NCI-H460 (cell line): Measurements from ENCODE around the gene KLRG1. TPM values are rescaled to one million over a fixed set of nuclear protein-coding genes. Genes with fewer than 3 reads are reported as not detected.
A peak's percentile ranks its signal among the peaks of the same experiment; 100 is the strongest.

ENCODE experiments used
- DNase-seq: peaks from one replicate; pipeline ENCODE4 v3.0.0-alpha.2; 2016; ENCODE audit warnings: low read depth; ENCODE audit errors: extremely low read depth
- total RNA-seq: library from RNA; depleted of rRNA; stranded (reverse); fragments of >200 nt; shearing (Covaris generic); gene quantifications from 2 replicates; pipeline ENCODE4 v1.2.3, GENCODE V29; 2014; rRNA removed

Gene KLRG1
- total RNA-seq, 1 experiment from 2014 or later, result 0.67 TPM

DNA sequence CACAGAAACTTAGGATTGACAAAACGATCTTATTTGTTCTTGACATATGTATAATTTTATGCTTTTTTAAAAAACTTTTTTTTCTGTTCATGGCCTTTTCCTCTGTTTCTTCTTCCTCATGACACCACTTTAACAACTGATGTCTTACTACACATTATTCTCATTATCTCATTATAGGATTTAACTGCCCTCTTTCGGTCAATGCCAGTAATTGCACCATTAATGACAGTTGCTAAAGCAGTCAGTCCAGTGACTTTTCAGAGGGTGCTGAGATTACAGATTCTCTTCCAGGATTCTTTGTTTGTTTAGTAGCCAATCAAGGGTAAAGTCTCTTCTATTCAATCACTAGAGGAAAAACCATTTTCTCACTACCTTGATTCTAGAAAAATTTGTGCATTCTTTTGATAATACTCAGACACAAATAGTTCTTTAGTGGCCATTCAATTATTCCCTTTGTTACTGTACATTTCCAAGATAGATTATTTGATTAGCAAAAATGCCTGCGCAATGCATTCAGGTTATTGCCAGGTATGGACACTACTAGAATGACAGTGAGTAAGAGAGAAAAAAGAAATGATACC is 50.1 kb downstream of the KLRG1 start:
- peak; percentile 43 for DNase-seq

DNA sequence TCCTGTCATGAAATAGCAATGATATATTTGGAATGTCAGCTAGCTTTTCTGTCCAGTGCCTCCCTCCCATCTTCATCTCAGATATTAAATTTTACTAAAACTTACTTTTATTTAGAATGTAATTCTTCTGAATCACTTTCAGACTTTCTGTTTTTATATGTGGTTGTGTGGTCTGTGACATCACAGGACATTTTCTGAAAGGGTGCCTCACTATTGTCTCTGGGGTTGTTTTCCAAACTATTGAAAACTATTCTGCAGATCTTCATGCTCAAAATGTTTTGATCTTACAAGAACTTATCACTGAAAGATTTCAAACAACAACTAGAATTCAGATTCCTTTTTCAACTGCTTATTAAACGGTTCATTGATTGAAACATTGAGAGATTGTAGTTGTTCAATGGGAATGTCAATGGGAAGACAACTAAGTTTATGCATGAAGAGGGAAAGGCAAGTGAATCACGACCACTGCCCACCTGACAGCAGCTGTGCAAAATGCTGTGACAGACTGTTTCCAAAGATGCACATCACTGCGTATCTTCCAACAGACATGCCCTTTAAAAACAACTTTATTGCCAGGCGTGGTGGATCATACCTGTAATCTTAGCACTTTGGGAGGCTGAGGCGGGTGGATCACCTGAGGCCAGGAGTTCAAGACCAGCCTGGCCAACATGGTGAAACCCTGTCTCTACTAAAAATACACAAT is 51.3 kb downstream of the KLRG1 start:
- DNase-seq, result no peak

DNA sequence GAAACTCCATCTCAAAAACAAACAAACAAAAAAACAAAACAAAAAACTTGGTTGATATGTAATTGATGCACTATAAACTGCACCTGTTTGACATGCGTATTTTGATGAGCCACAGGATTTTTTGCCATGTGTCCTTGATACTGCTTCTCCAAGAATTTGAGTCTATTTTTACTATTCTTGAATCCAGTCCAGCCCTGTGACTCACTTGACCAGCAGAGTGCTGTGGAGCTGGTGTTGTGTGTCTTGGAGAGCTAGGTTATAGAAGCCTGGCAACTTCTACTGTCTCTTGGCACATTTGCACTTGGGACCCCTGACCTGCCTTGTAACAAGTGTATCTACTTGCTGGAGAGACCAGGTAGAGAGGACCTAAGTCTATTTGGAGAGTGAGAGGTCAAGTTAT is 52.0 kb downstream of the KLRG1 start:
- DNase-seq, result no peak

DNA sequence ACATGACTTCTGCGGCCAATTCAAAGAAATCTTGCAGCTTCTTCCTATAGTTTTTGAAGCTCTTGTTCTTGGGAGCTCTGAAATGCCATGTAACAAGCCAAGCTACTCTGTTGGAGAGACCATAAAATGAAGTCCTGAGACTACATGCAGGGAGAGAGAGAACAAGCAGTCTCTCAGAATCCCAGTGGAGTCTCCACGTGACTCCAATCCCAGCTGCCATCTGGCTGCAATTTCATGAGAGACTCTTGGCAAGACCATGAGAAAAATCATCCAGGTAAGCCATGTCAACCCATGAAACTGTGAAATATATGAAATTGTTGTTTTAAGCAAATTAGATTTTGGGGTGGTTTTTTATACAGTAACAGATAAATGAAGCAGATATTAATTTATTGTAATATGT is 54.4 kb downstream of the KLRG1 start:
- no peak for DNase-seq

DNA sequence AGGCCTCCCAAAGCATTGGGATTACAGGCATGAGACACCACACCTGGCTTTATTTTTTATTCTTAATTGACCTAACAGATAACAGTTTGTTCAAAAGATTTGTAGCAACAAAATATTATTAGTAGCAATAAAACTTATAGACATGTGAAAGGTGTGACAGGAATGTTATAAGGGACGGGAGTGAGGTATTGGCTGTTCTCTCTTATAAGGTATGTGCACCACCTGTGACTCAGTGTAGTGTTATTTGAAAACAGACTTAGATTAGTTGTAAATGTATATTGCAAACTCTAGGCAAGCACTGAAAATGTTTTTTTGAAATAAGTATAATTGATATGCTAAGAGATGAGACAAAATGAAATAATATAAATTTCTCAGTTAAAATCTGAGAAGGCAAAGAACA is 57.8 kb downstream of the KLRG1 start:
- DNase-seq, result no peak

DNA sequence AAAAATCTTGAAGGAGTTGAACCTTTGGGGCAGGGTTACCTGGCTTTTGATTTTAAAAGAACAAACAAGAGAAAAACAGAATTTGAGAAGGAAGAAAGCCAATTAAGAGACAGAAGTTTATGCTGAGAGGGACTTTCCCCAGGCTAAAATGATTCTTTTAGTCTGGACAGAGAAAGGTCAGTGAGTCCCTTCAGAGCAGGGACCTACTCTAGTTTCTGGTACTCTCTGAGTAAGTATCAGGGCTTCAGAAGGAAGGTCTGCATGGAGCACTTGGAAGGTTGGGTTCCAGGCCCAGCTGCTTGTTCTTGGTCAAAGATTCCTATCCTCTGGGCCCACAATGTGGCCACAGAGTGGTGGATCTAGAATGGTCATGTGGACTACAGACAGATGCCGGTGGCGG is 59.6 kb downstream of the KLRG1 start:
- DNase-seq, result no peak

DNA sequence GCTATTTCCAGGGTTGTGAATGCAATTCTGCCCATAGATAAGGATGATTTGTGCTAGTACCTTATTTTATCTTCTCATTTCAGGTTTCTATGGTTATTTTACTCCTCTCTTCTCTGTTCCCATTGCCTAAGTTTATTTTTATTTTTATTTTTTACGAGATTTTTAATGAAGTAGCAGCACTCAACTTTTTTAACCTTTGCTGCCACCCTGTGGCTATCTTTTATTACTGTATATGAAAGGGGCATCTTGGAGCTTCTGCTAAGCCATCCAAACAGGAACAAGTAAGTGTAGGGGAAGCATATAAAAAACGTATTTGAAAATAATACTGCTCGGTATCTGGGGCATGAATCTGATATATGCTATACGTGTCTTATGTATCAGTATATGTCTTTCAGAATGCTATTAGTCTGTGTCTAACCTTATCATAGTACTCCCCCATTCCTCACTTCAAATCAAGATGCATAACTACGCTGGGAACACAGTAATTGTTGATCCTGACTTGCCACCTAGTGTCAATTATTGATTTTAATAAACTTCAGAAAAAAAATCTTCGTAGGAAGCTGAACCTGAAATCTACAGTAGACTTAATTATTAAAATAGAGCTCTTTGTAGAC is 60.3 kb downstream of the KLRG1 start:
- DNase-seq, result peak; percentile 38

DNA sequence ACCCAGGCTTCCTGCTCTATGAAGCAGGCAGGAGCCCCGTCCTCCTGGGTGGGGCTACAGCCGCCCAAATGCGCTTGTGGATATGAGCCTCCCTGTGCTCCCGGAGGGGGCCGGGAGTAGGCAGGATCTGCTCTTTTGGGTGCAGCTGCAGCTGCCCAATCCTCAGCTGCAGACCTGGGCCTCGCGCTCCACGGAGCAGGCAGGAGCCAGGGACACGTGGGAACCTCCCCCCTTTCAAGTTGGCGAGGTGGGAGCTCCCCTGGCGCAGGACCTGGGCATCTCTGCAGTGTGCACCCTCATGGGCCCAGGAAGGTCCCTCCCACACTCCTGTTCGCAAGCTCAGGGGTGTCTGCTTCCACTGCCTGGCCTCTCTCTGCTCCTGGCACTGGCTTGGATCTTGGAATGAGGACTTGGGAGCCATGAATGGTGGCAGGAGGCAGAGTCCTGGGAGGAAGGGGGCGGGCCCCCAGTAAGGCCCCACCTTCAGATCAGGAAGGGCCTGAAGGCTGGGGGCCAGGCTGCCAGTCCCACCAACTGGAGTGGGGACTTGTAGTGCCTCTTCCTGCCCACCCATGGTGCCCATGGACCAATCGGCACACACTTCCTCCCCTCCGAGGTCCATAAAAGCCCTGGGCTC is 61.3 kb downstream of the KLRG1 start:
- DNase-seq, result no peak

DNA sequence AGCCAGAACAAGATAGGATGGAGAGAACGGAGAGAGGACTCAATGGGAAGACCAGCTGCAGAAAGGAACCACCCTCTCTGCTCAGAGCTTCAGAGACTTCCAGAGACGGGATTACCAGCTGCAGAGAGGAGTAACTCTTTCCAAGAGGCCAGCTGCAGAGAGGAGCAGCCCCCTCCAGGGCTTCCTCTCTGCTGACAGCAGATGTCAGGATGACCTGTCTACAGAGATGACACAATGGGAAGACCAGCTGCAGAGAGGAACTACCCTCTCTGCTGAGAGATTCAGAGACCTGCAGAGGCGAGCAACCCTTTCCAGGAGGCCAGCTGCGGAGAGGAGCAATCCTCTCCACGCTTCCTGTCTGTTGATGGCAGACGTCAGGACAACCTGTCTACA is 61.8 kb downstream of the KLRG1 start:
- DNase-seq, result no peak

DNA sequence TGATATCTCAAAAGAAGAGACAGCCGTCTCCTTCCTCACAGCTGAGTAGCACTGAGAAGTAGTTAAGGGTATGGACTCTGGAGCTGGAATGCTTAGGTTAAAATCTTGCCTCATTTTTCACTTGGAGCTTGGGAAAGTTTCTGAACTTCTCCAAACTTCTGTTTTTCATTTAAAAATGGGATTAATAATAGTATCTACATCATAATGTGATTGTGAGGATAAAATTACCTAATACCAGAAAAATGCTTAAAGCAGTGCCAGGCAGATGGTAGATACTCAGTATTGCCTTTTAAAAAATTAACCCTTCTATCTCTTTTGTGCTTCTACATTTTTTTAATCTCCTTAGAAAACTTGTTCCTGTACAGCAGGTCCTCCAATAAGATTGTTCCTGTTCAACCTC is 63.3 kb downstream of the KLRG1 start:
- DNase-seq, result no peak

Other genes starting within 250 kb of the KLRG1 start
- not detected in 2 replicates for gene A2ML1, start 166.9 kb upstream of the KLRG1 start, total RNA-seq
- 12.0 and 14.2 TPM in 2 replicates for gene PHC1, start 75.0 kb upstream of the KLRG1 start, total RNA-seq
- 87.7 and 89.6 TPM in 2 replicates for gene M6PR, start 39.9 kb upstream of the KLRG1 start, total RNA-seq
- not detected in 2 replicates for gene A2M, start 126.4 kb downstream of the KLRG1 start, total RNA-seq
- gene PZP, start 218.8 kb downstream of the KLRG1 start, total RNA-seq, result not detected in 2 replicates